Cardiac fibroblast (primary cell): ENCODE data around the gene NELFB.
"Not testable (repeated sequence)": the region's sequence is repeated elsewhere in the genome, so short reads cannot be mapped to it uniquely, and the experiment has no call there.

Source experiments
- DNase-seq, 2 donors: peaks; one replicate each; pipeline versions ENCODE4 v3.0.0 to v3.0.0-alpha.2; 2010; ENCODE audit warnings: low read depth in 2 of 2
- H3K4me3 ChIP-seq, 2 donors: replicated peaks in 1 of 2; 1 replicate in 1 of 2; 2 replicates in 1 of 2; pipeline ENCODE4 v1.5.1; 2011; ENCODE audit warnings: low read depth in 2 of 2, low read length in 2 of 2, mild to moderate bottlenecking in 2 of 2, moderate library complexity in 1 of 2
- CTCF ChIP-seq: IDR thresholded peaks from one replicate; pipeline ENCODE4 v1.5.1; 2011; ENCODE audit warnings: low read depth, mild to moderate bottlenecking, low read length, inconsistent platforms

NELFB gene

GRCh38 chr9:137236936-137237421 is 18.1 kb upstream of the NELFB start:
- H3K4me3 ChIP-seq, result no peak overlapping the region
- TF ChIP-seq CTCF, result no peak
- DNase-seq, result no peak

- no peak overlapping the region for H3K4me3 ChIP-seq
- TF ChIP-seq CTCF, result no peak
Measured at GRCh38 chr9:137237759-137238726, 17.1 kb upstream of the NELFB start.

GRCh38 chr9:137239541-137240200 is 15.5 kb upstream of the NELFB start:
- not testable (repeated sequence) for DNase-seq
- H3K4me3 ChIP-seq, result peak overlapping the region; percentile 57 to 68

More at GRCh38 chr9:137237759-137238726, 17.1 kb upstream of the NELFB start:
- DNase-seq, result no peak

GRCh38 chr9:137240318-137240840 is 14.7 kb upstream of the NELFB start:
- no peak for TF ChIP-seq CTCF
- DNase-seq, result peak; percentile 73 to 89
- H3K4me3 ChIP-seq, result peak overlapping the region; percentile 57 to 68

GRCh38 chr9:137240841-137241489 is 14.2 kb upstream of the NELFB start, which contains the start of gene TUBB4B:
Gene TUBB4B (plus strand): TSS chr9:137241287. CDS start chr9:137241361, 74 bp downstream.
- peak; percentile 100 for DNase-seq
- TF ChIP-seq CTCF, result no peak
- peak within 1 kb of the TSS; percentile 70 to 93 for H3K4me3 ChIP-seq

GRCh38 chr9:137241490-137242268 is 13.4 kb upstream of the NELFB start:
- H3K4me3 ChIP-seq, result peak overlapping the region; percentile 70 to 93
- no peak for TF ChIP-seq CTCF
- DNase-seq, result peak; percentile 44 to 54
